K562 (cell line): ENCODE measurements around the gene FLAD1. TPM values are rescaled to one million over a fixed set of nuclear protein-coding genes. Genes with fewer than 3 reads are reported as not detected.
A peak's percentile ranks its signal among the peaks of the same experiment; 100 is the strongest.

Source experiments
- ATF1 ChIP-seq, 2 experiments: fragments of 450-650 bp in 1 of 2; IDR thresholded peaks; 2 replicates each; pipeline ENCODE4 v1.6.1; 2016; ENCODE audit warnings: missing compliant biosample characterization in 1 of 2, missing genetic modification characterization in 1 of 2
- CHCHD3 ChIP-seq: fragments of 250-450 bp; sonication (Bioruptor Pico); IDR thresholded peaks from 2 replicates; pipeline ENCODE4 v2.1.2; 2022; ENCODE audit warnings: mild to moderate bottlenecking
- CUX1 ChIP-seq: fragments of 200-800 bp; sonication (Bioruptor generic); IDR thresholded peaks from 2 replicates; pipeline ENCODE4 v1.6.1; 2016; ENCODE audit warnings: missing genetic modification characterization, missing compliant biosample characterization
- EGR1 ChIP-seq: fragments of 450-650 bp; conservative IDR thresholded peaks from 2 replicates; pipeline ENCODE4 v1.6.1; 2017; ENCODE audit warnings: mild to moderate bottlenecking
- FUS ChIP-seq: fragments of 200-400 bp; formaldehyde crosslinking; optimal IDR thresholded peaks from 2 replicates; pipeline ENCODE3; 2017; ENCODE audit warnings: low read depth, low read length
- HIVEP1 ChIP-seq: fragments of 250-450 bp; sonication (Bioruptor Pico); IDR thresholded peaks from 2 replicates; pipeline ENCODE4 v1.4.0; 2020; ENCODE audit warnings: mild to moderate bottlenecking
- NFYB ChIP-seq: IDR thresholded peaks from 2 replicates; pipeline ENCODE4 v1.6.1; 2011; ENCODE audit warnings: mild to moderate bottlenecking, moderate library complexity; ENCODE audit not compliant: insufficient read length; ENCODE audit errors: extremely low read depth
- PHB ChIP-seq: fragments of 250-450 bp; sonication (Bioruptor Pico); IDR thresholded peaks from 2 replicates; pipeline ENCODE4 v1.5.0; 2021
- ZBTB9 ChIP-seq: fragments of 450-650 bp; formaldehyde crosslinking; IDR thresholded peaks from 2 replicates; pipeline ENCODE4 v1.4.0; 2020; ENCODE audit warnings: mild to moderate bottlenecking, moderate library complexity
- polyA plus RNA-seq, 8 experiments: library from polyadenylated mRNA; depleted of rRNA in 4 of 8; stranded (reverse) in 5 of 8; unstranded in 3 of 8; fragments of >200 nt; fragmentation: Nextera tagmentation in 2 of 8; fragmentation: Illumina TruSeq in 1 of 8; extraction: Ambion mirVana in 2 of 8; extraction: Trizol in 1 of 8; gene quantifications; 2 replicates each; pipeline versions ENCODE4 v1.2.1 to v1.2.3, GENCODE V29; 2011 to 2014; ENCODE audit warnings: inconsistent platforms in 1 of 8, missing spikeins in 1 of 8
- total RNA-seq, 7 experiments: library from RNA; depleted of rRNA in 6 of 7; stranded (reverse); fragments of >200 nt in 6 of 7; fragmentation: Illumina TruSeq in 2 of 7; extraction: Trizol in 2 of 7; gene quantifications; 2 replicates each; pipeline versions ENCODE4 v1.2.1 to v1.2.3, GENCODE V29; 2011 to 2021; ENCODE audit warnings: low replicate concordance in 1 of 7
- TF ChIP-seq, protein P1 (sequence below): sonication (generic); formaldehyde crosslinking; IDR thresholded peaks from 2 replicates; pipeline ENCODE4 v1.4.0; 2020; ENCODE audit warnings: mild to moderate bottlenecking, missing genetic modification reagents
- TF ChIP-seq, protein P2 (sequence below): fragments of 450-650 bp; IDR thresholded peaks from 2 replicates; pipeline ENCODE4 v1.6.1; 2016; ENCODE audit warnings: mild to moderate bottlenecking

The FLAD1 gene
- total and polyA plus RNA-seq, 9 of the 15 experiments (the other 6 are each of a cell fraction or from before 2014, with no cell fraction given) = 24.9 to 85.8 (median 67.0) TPM

DNA sequence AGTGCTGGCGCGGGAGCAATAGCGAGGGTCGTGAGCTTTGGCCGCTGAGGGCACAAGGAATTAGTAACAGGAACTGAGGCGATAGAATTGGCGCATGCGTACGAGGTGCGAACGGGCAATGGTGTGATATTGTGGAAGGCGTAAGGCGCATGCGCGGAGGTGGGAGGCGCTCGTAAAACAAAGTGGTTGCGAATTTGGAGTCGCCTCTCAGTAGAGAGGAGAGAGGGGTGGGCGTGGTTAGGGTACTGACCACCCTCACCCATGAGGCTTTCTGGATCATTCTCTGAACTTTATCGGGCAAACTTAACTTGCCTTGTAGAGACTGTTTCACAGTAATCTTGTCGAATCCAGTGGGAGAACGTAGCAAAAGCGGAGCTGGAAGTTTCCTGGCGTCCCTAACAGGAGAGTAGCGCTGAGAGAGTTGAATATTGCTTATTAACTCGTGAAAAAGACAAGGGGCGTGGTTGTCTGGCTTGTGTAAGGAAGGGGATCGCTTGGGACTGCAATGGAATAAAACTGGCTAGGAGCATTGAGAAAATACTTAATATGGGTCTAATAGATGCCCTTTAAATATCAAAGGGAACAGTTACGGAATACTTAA lies 8.2 kb upstream of the FLAD1 start (continued):
- TF ChIP-seq CHCHD3 (CRISPR knock-in tag) (peak; percentile 94), FUS (no peak), EGR1 (no peak), HIVEP1 (CRISPR knock-in tag) (no peak), ZBTB9 (0 out of 2 replicates have a peak, but pooled peaks have one; percentile 18), PHB (CRISPR knock-in tag) (no peak), ATF1 (CRISPR knock-in tag; IDR thresholded peaks at IDR 0.05) (no peak), ATF1 (tag; IDR thresholded peaks at IDR 0.05) (no peak), NFYB (no peak), CUX1 (CRISPR knock-in tag) (no peak)
- TF ChIP-seq, protein P1, sequence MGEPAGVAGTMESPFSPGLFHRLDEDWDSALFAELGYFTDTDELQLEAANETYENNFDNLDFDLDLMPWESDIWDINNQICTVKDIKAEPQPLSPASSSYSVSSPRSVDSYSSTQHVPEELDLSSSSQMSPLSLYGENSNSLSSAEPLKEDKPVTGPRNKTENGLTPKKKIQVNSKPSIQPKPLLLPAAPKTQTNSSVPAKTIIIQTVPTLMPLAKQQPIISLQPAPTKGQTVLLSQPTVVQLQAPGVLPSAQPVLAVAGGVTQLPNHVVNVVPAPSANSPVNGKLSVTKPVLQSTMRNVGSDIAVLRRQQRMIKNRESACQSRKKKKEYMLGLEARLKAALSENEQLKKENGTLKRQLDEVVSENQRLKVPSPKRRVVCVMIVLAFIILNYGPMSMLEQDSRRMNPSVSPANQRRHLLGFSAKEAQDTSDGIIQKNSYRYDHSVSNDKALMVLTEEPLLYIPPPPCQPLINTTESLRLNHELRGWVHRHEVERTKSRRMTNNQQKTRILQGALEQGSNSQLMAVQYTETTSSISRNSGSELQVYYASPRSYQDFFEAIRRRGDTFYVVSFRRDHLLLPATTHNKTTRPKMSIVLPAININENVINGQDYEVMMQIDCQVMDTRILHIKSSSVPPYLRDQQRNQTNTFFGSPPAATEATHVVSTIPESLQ (CRISPR knock-in tag) = no peak
- TF ChIP-seq, protein P2, sequence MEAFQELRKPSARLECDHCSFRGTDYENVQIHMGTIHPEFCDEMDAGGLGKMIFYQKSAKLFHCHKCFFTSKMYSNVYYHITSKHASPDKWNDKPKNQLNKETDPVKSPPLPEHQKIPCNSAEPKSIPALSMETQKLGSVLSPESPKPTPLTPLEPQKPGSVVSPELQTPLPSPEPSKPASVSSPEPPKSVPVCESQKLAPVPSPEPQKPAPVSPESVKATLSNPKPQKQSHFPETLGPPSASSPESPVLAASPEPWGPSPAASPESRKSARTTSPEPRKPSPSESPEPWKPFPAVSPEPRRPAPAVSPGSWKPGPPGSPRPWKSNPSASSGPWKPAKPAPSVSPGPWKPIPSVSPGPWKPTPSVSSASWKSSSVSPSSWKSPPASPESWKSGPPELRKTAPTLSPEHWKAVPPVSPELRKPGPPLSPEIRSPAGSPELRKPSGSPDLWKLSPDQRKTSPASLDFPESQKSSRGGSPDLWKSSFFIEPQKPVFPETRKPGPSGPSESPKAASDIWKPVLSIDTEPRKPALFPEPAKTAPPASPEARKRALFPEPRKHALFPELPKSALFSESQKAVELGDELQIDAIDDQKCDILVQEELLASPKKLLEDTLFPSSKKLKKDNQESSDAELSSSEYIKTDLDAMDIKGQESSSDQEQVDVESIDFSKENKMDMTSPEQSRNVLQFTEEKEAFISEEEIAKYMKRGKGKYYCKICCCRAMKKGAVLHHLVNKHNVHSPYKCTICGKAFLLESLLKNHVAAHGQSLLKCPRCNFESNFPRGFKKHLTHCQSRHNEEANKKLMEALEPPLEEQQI = no peak
